GM12878 (cell line): ENCODE measurements around the gene MRGPRF. TPM values are rescaled to one million over a fixed set of nuclear protein-coding genes. Genes with fewer than 3 reads are reported as not detected.

Source experiments
- ATAC-seq: fragments of 200-7000 bp; cut with Tn5 transposase; 3 replicates; pipeline ENCODE4 v1.9.1; 2020; ENCODE audit warnings: mild to moderate bottlenecking, moderate library complexity
- BruUV-seq: library from RNA; stranded (reverse); fragments of 400-500 nt; replicated peaks from 2 replicates; lab custom pipeline; 2021; lab: Mats Ljungman, UMichigan
- CTCF ChIA-PET: fragments of 300-600 bp; sonication (Branson Sonifier 250); formaldehyde crosslinking; extraction: SDS; loops from one replicate; lab custom pipeline; 2021; ENCODE audit warnings: inconsistent platforms; lab: Yijun Ruan, JAX
- POLR2A ChIA-PET: fragments of 350-600 bp; formaldehyde crosslinking; extraction: SDS; loops from one replicate; lab custom pipeline; 2021; ENCODE audit warnings: inconsistent platforms; lab: Charles Lee
- RAD21 ChIA-PET: fragments of 300-600 bp; sonication (Branson Sonifier 250); formaldehyde crosslinking; loops from one replicate; lab custom pipeline; 2023; ENCODE audit warnings: antibody characterized with exemption; ENCODE audit not compliant: unreplicated experiment; lab: Charles Lee
- SMC1A ChIA-PET: fragments of 300-600 bp; sonication (Branson Sonifier 250); formaldehyde crosslinking; loops from one replicate; lab custom pipeline; 2023; ENCODE audit not compliant: unreplicated experiment, uncharacterized antibody; lab: Charles Lee
- DNase-seq: peaks from one replicate; pipeline ENCODE4 v3.0.0-alpha.2; 2011; ENCODE audit warnings: low read depth, low spot score
- FAIRE-seq: peaks from 3 replicates; lab custom pipeline; 2011; peaks lifted over from hg19 to GRCh38; lab: Jason Lieb, UNC
- H2AFZ ChIP-seq: 2 replicates; pipeline ENCODE4 v1.6.0; 2011; ENCODE audit warnings: low read depth, low read length, control low read depth; ENCODE audit not compliant: control insufficient read depth
- H3K27ac ChIP-seq: 2 replicates; pipeline ENCODE4 v1.5.1; 2011; ENCODE audit warnings: control low read depth; ENCODE audit not compliant: control insufficient read depth, insufficient read depth
- H3K27me3 ChIP-seq, 2 experiments: replicated peaks in 1 of 2; 2 replicates each; pipeline versions ENCODE4 v1.6.0 to v1.6.1; 2011; ENCODE audit warnings: low read length in 1 of 2; ENCODE audit not compliant: control insufficient read depth in 2 of 2, insufficient read depth in 2 of 2
- H3K36me3 ChIP-seq, 2 experiments: 2 replicates each; pipeline ENCODE4 v1.5.1; 2011; ENCODE audit warnings: low read length in 1 of 2; ENCODE audit not compliant: control insufficient read depth in 2 of 2, insufficient read depth in 2 of 2
- H3K4me1 ChIP-seq: 2 replicates; pipeline ENCODE4 v1.6.1; 2011; ENCODE audit warnings: mild to moderate bottlenecking, low read length, moderate library complexity, mixed read lengths; ENCODE audit not compliant: control insufficient read depth, insufficient read depth
- H3K4me2 ChIP-seq: 2 replicates; pipeline ENCODE4 v1.6.0; 2011; ENCODE audit warnings: control low read depth; ENCODE audit not compliant: control insufficient read depth, insufficient read depth
- H3K4me3 ChIP-seq: fragments of 200-600 bp; sonication (generic); 2 replicates; pipeline ENCODE4 v1.5.1; 2016
- H3K79me2 ChIP-seq: 2 replicates; pipeline ENCODE4 v1.6.0; 2011; ENCODE audit warnings: low read length; ENCODE audit not compliant: control insufficient read depth, insufficient read depth
- H3K9ac ChIP-seq: 2 replicates; pipeline ENCODE4 v1.8.0; 2011; ENCODE audit warnings: low read length, control low read depth, mixed read lengths; ENCODE audit not compliant: control insufficient read depth, insufficient read depth
- H3K9me3 ChIP-seq: replicated peaks from 3 replicates; pipeline ENCODE4 v1.5.1; 2011; ENCODE audit warnings: mild to moderate bottlenecking, low read length; ENCODE audit not compliant: control insufficient read depth, insufficient read depth
- H4K20me1 ChIP-seq: 2 replicates; pipeline ENCODE4 v1.6.0; 2011; ENCODE audit not compliant: control insufficient read depth, insufficient read depth
- BMI1 ChIP-seq: fragments of 450-650 bp; IDR thresholded peaks from 2 replicates; pipeline ENCODE4 v1.6.1; 2016; ENCODE audit warnings: mild to moderate bottlenecking, moderate library complexity, borderline replicate concordance
- CREM ChIP-seq: IDR thresholded peaks from 2 replicates; pipeline ENCODE4 v1.6.1; 2014; ENCODE audit warnings: antibody characterized with exemption, low read depth
- E4F1 ChIP-seq: fragments of 450-650 bp; IDR thresholded peaks from 2 replicates; pipeline ENCODE4 v1.6.1; 2018; ENCODE audit warnings: borderline replicate concordance, mild to moderate bottlenecking; ENCODE audit not compliant: partially characterized antibody
- FOXM1 ChIP-seq: IDR thresholded peaks from 2 replicates; pipeline ENCODE4 v1.6.1; 2012; ENCODE audit warnings: low read depth, mild to moderate bottlenecking, inconsistent platforms, low read length, moderate library complexity
- HDAC6 ChIP-seq: fragments of 200-600 bp; sonication (generic); IDR thresholded peaks from one replicate; pipeline ENCODE4 v1.8.0; 2017; ENCODE audit warnings: antibody characterized with exemption; ENCODE audit not compliant: unreplicated experiment
- HSF1 ChIP-seq: fragments of 150-350 bp; IDR thresholded peaks from 2 replicates; pipeline ENCODE4 v1.6.1; 2014; ENCODE audit warnings: mild to moderate bottlenecking, low read depth, low read length
- IRF4 ChIP-seq: IDR thresholded peaks from 2 replicates; pipeline ENCODE4 v1.6.1; 2011; ENCODE audit warnings: low read depth, low read length
- NFYB ChIP-seq: IDR thresholded peaks from 2 replicates; pipeline ENCODE4 v1.6.1; 2011; ENCODE audit warnings: low read depth, mild to moderate bottlenecking, low read length, improper control_type of control experiment, moderate library complexity; ENCODE audit not compliant: insufficient read depth
- NR2C1 ChIP-seq: fragments of 450-650 bp; IDR thresholded peaks from 2 replicates; pipeline ENCODE4 v1.6.1; 2017; ENCODE audit warnings: antibody characterized with exemption, mild to moderate bottlenecking, moderate library complexity
- PAX5 ChIP-seq: IDR thresholded peaks from 2 replicates; pipeline ENCODE4 v1.6.1; 2011; ENCODE audit warnings: low read depth, low read length, borderline replicate concordance
- RELA ChIP-seq: fragments of 450-650 bp; IDR thresholded peaks from 2 replicates; pipeline ENCODE4 v1.8.0; 2014; ENCODE audit warnings: borderline replicate concordance; ENCODE audit not compliant: partially characterized antibody
- SREBF2 ChIP-seq: IDR thresholded peaks from 2 replicates; pipeline ENCODE4 v1.6.1; 2012; ENCODE audit warnings: mild to moderate bottlenecking, low read length
- TARDBP ChIP-seq: IDR thresholded peaks from 2 replicates; pipeline ENCODE4 v1.6.1; 2016; ENCODE audit warnings: borderline replicate concordance
- ZBED1 ChIP-seq: IDR thresholded peaks from 2 replicates; pipeline ENCODE4 v1.6.1; 2016; ENCODE audit warnings: borderline replicate concordance
- ZBTB33 ChIP-seq: fragments of 450-650 bp; IDR thresholded peaks from 2 replicates; pipeline ENCODE4 v1.6.1; 2017; ENCODE audit warnings: mild to moderate bottlenecking
- ZNF24 ChIP-seq: fragments of 450-650 bp; IDR thresholded peaks from 2 replicates; pipeline ENCODE4 v1.6.1; 2017; ENCODE audit warnings: antibody characterized with exemption, mild to moderate bottlenecking
- WGBS: methylation state at CpG from one replicate; pipeline ENCODE4 v1.1.6; 2016; ENCODE audit warnings: low lambda C conversion rate; ENCODE audit not compliant: insufficient replicate concordance, insufficient coverage; ENCODE audit errors: missing lambda C conversion rate; 5-methylcytosine and 5-hydroxymethylcytosine counted together
- in situ Hi-C: fragments of 300-500 bp; cut with MboI; formaldehyde crosslinking; loops from 9 replicates; pipeline ENCODE4 v1.14.3; 2018; ENCODE audit warnings: mixed read lengths
- intact Hi-C: fragments of 100-400 bp; cut with micrococcal nuclease; formaldehyde crosslinking; loops from one replicate; pipeline ENCODE4 v1.14.2; 2022; ENCODE audit not compliant: unreplicated experiment
- polyA plus RNA-seq, 11 experiments: library from polyadenylated mRNA; depleted of rRNA in 4 of 11; unstranded in 6 of 11; stranded (reverse) in 5 of 11; fragments of >200 nt; fragmentation: Nextera tagmentation in 4 of 11; fragmentation: Illumina TruSeq in 1 of 11; extraction: Ambion mirVana in 4 of 11; extraction: Trizol in 1 of 11; gene quantifications; 1 replicate in 1 of 11; 2 replicates in 10 of 11; pipeline versions ENCODE4 v1.2.1 to v1.2.3, GENCODE V29; 2011 to 2016; ENCODE audit warnings: inconsistent platforms in 2 of 11, missing spikeins in 2 of 11, low read depth in 1 of 11
- total RNA-seq, 4 experiments: library from RNA; depleted of rRNA in 3 of 4; stranded (reverse); fragments of >200 nt in 3 of 4; fragmentation: Illumina TruSeq in 1 of 4; extraction: Trizol in 1 of 4; gene quantifications; 2 replicates each; pipeline versions ENCODE4 v1.2.1 to v1.2.3, GENCODE V29; 2013 to 2021

The MRGPRF gene
- total and polyA plus RNA-seq, 10 of the 15 experiments (the other 5 are each of a cell fraction or from before 2014, with no cell fraction given) = not detected

- Histone ChIP-seq H4K20me1 (no peaks in the 10 kb centered on the region), H3K9ac (no peak overlapping the region), H3K4me2 (no peak overlapping the region), H3K79me2 (no peaks in the 10 kb centered on the region), H3K36me3 (no peaks in the 10 kb centered on the region), H3K27ac (no peak overlapping the region), H3K4me3 (no peak overlapping the region), H3K27me3 (peaks cover 4 to 6% of the 10 kb centered on the region in 2 experiments; a peak in 3 of 4 replicates), H2AFZ (no peak overlapping the region), H3K4me1 (no peaks in the 10 kb centered on the region; the same call in 1 of the 2 replicates), H3K9me3 (no peaks in the 10 kb centered on the region)
- intact Hi-C loops = no loop called here
- ATAC-seq (no peak), DNase-seq (no peak), FAIRE-seq (no peak)
- no TSS peak for BruUV-seq
- in situ Hi-C loops = no loop called here
- ChIA-PET RAD21 (no interaction called here), SMC1A (no interaction called here), POLR2A (no interaction called here), CTCF (no interaction called here)
- 23% methylated on average over 16 of the region's 16 CpGs for WGBS
- no peak for TF ChIP-seq ZBED1
- TF ChIP-seq CREM = no peak
- TF ChIP-seq ZBTB33 = no peak
- no peak for TF ChIP-seq HSF1
- TF ChIP-seq ZNF24 = no peak
- no peak for TF ChIP-seq SREBF2
- TF ChIP-seq PAX5 = no peak
- TF ChIP-seq NFYB = no peak
- no peak for TF ChIP-seq NR2C1
- no peak for TF ChIP-seq IRF4
- no peak for TF ChIP-seq HDAC6
- no peak for TF ChIP-seq RELA
- no peak for TF ChIP-seq FOXM1
- no peak for TF ChIP-seq TARDBP
- no peak for TF ChIP-seq BMI1
- no peak for TF ChIP-seq E4F1
Observed at GRCh38 chr11:69009441-69010211, 3.4 kb downstream of the MRGPRF start.
